PC-3 (cell line): ENCODE measurements around the gene ZNF841. TPM values are rescaled to one million over a fixed set of nuclear protein-coding genes. Genes with fewer than 3 reads are reported as not detected.

Source experiments
- ATAC-seq: fragments of 200-7000 bp; cut with Tn5 transposase; 2 replicates; pipeline ENCODE4 v1.9.1; 2020; ENCODE audit warnings: mild to moderate bottlenecking, moderate library complexity
- BruUV-seq: library from RNA; stranded (reverse); fragments of 400-500 nt; replicated peaks from 2 replicates; lab custom pipeline; 2021; lab: Mats Ljungman, UMichigan
- CTCF ChIA-PET: fragments of 300-600 bp; sonication (Branson Sonifier 250); formaldehyde crosslinking; loops from one replicate; lab custom pipeline; 2022; ENCODE audit warnings: antibody characterized with exemption; lab: Charles Lee
- POLR2A ChIA-PET: fragments of 300-600 bp; sonication (Branson Sonifier 250); formaldehyde crosslinking; loops from one replicate; lab custom pipeline; 2022; ENCODE audit warnings: antibody characterized with exemption; ENCODE audit not compliant: unreplicated experiment; lab: Charles Lee
- DNase-seq: peaks from one replicate; pipeline ENCODE4 v3.0.0-alpha.2; 2015
- H2AFZ ChIP-seq: fragments of 300-600 bp; sonication (generic); 2 replicates; pipeline ENCODE4 v1.6.0; 2016; ENCODE audit warnings: antibody characterized with exemption, low read length
- H3F3A ChIP-seq: fragments of 300-600 bp; sonication (generic); one replicate; pipeline ENCODE4 v1.6.0; 2017; ENCODE audit warnings: antibody characterized with exemption, low read length, control low read depth, mild to moderate bottlenecking; ENCODE audit not compliant: unreplicated experiment
- H3K27ac ChIP-seq: fragments of 300-600 bp; sonication (generic); 2 replicates; pipeline ENCODE4 v1.5.1; 2016; ENCODE audit warnings: mild to moderate bottlenecking, low read length
- H3K27me3 ChIP-seq: fragments of 300-600 bp; sonication (generic); 2 replicates; pipeline ENCODE4 v1.6.1; 2016; ENCODE audit warnings: low read length, mixed read lengths
- H3K36me3 ChIP-seq: fragments of 300-600 bp; sonication (generic); 2 replicates; pipeline ENCODE4 v1.6.1; 2016; ENCODE audit warnings: low read depth, mixed run types, low read length, mixed read lengths
- H3K4me1 ChIP-seq: fragments of 300-600 bp; sonication (generic); 2 replicates; pipeline ENCODE4 v1.5.1; 2016; ENCODE audit warnings: low read length; ENCODE audit not compliant: insufficient read depth
- H3K4me2 ChIP-seq: fragments of 300-600 bp; sonication (generic); 2 replicates; pipeline ENCODE4 v1.6.0; 2016; ENCODE audit warnings: low read length
- H3K4me3 ChIP-seq: fragments of 300-600 bp; sonication (generic); 2 replicates; pipeline ENCODE4 v1.5.1; 2016; ENCODE audit warnings: mild to moderate bottlenecking, low read length, mixed read lengths
- H3K79me2 ChIP-seq: fragments of 300-600 bp; sonication (generic); 2 replicates; pipeline ENCODE4 v1.6.1; 2017; ENCODE audit warnings: low read length, mixed read lengths
- H3K9ac ChIP-seq: fragments of 300-600 bp; sonication (generic); 2 replicates; pipeline ENCODE4 v1.6.0; 2016; ENCODE audit warnings: mild to moderate bottlenecking, low read length
- H3K9me2 ChIP-seq: fragments of 300-600 bp; sonication (generic); replicated peaks from 2 replicates; pipeline ENCODE4 v1.6.1; 2016; ENCODE audit warnings: mixed run types, low read length, mixed read lengths
- H3K9me3 ChIP-seq: fragments of 300-600 bp; sonication (generic); 2 replicates; pipeline ENCODE4 v1.6.1; 2016; ENCODE audit warnings: low read length, mixed read lengths
- H4K20me1 ChIP-seq: fragments of 300-600 bp; sonication (generic); 2 replicates; pipeline ENCODE4 v1.6.1; 2016; ENCODE audit warnings: low read length, mixed read lengths
- EZH2 ChIP-seq: fragments of 300-600 bp; sonication (generic); IDR thresholded peaks from one replicate; pipeline ENCODE4 v1.6.1; 2017; ENCODE audit warnings: antibody characterized with exemption, mild to moderate bottlenecking, low read length; ENCODE audit not compliant: unreplicated experiment
- EZH2phosphoT487 ChIP-seq: fragments of 300-600 bp; sonication (generic); IDR thresholded peaks from 2 replicates; pipeline ENCODE4 v1.6.1; 2018; ENCODE audit warnings: mild to moderate bottlenecking, antibody characterized with exemption, low read length, borderline replicate concordance
- intact Hi-C: fragments of 100-400 bp; cut with micrococcal nuclease; formaldehyde crosslinking; loops from 2 replicates; pipeline ENCODE4 v1.9.0; 2023
- total RNA-seq: library from RNA; depleted of rRNA; stranded (reverse); fragments of >200 nt; gene quantifications from 2 replicates; pipeline ENCODE4 v1.2.3, GENCODE V29; 2014
- TF ChIP-seq, protein P1 (sequence below): fragments of 300-600 bp; sonication (generic); conservative IDR thresholded peaks from 2 replicates; pipeline ENCODE4 v1.5.1; 2017; ENCODE audit warnings: antibody characterized with exemption, low read depth, mild to moderate bottlenecking, low read length

ZNF841 gene
- total RNA-seq, 1 experiment from 2014 or later = 11.6 TPM

DNA sequence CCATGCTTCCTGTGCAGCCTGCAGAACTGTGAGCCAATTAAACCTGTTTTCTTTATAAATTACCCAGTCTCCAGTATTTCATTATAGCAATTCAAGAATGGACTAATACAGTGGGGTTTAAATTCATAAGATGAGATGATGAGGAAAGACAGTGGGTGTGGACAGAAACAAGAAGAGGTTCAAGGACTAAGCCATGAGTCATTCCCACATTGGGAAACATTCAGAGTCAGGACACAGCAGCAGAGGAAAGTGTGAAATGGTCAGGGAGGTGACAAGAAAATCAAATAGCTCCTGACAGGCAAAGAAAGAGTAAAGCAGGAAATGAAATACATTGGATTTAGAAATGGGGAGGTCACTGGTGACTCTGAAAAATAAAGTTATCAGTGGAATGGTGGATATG, 9.1 kb downstream of the ZNF841 start:
- H3K4me3 ChIP-seq = no peak overlapping the region
- no peaks in the 10 kb centered on the region for H3K9me2 ChIP-seq
- BruUV-seq = no TSS peak
- CTCF ChIA-PET = no interaction called here
- no peak overlapping the region for H3K9ac ChIP-seq
- no peaks in the 10 kb centered on the region for H3K4me1 ChIP-seq
- TF ChIP-seq EZH2 (no peak), EZH2phosphoT487 (no peak)
- TF ChIP-seq, protein P1, sequence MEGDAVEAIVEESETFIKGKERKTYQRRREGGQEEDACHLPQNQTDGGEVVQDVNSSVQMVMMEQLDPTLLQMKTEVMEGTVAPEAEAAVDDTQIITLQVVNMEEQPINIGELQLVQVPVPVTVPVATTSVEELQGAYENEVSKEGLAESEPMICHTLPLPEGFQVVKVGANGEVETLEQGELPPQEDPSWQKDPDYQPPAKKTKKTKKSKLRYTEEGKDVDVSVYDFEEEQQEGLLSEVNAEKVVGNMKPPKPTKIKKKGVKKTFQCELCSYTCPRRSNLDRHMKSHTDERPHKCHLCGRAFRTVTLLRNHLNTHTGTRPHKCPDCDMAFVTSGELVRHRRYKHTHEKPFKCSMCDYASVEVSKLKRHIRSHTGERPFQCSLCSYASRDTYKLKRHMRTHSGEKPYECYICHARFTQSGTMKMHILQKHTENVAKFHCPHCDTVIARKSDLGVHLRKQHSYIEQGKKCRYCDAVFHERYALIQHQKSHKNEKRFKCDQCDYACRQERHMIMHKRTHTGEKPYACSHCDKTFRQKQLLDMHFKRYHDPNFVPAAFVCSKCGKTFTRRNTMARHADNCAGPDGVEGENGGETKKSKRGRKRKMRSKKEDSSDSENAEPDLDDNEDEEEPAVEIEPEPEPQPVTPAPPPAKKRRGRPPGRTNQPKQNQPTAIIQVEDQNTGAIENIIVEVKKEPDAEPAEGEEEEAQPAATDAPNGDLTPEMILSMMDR = no peak
- H2AFZ ChIP-seq = no peak overlapping the region
- intact Hi-C loops = no loop called here
- DNase-seq (no peak), ATAC-seq (no peak)
- H3K9me3 ChIP-seq = peaks cover 86% of the 10 kb centered on the region
- no peaks in the 10 kb centered on the region for H4K20me1 ChIP-seq
- peaks cover 97% of the 10 kb centered on the region for H3K36me3 ChIP-seq
- no peaks in the 10 kb centered on the region for H3F3A ChIP-seq
- H3K4me2 ChIP-seq = no peak overlapping the region
- H3K27ac ChIP-seq = no peak overlapping the region
- POLR2A ChIA-PET = no interaction called here
- H3K27me3 ChIP-seq = no peaks in the 10 kb centered on the region
- H3K79me2 ChIP-seq = peaks cover 9% of the 10 kb centered on the region

DNA sequence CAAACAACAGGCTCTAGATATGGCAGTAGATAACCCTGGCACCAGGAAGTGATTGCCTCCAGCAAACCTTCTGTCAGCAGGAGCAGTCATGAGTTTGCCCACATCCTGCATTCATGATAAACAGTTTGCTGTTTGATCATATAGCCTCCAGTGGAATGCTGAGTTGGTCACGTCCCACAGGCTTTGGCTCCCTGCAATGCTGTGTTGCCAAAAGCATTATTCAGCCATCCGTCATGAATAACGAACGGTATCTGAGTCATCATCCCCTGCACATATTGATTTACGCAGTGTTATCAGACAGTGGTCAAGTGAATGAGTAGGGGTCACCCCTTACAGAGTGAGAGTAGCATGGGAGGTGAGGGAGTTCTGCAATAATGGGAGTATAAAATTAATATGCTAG, 25.1 kb downstream of the ZNF841 start:
- H3K36me3 ChIP-seq = peaks cover 99% of the 10 kb centered on the region
- no peak overlapping the region; the same call in 1 of the 2 replicates for H3K27ac ChIP-seq
- H3K9me3 ChIP-seq = peaks cover 85% of the 10 kb centered on the region
- TF ChIP-seq EZH2 (no peak), EZH2phosphoT487 (no peak)
- TF ChIP-seq, protein P1 = no peak
- DNase-seq = peak; percentile 63
- intact Hi-C loops = no loop called here
- CTCF ChIA-PET = no interaction called here
- H3K27me3 ChIP-seq = no peaks in the 10 kb centered on the region
- no peaks in the 10 kb centered on the region for H3K79me2 ChIP-seq
- no TSS peak for BruUV-seq
- H3K9ac ChIP-seq = no peak overlapping the region
- no peak overlapping the region; the same call in 1 of the 2 replicates for H3K4me3 ChIP-seq
- ATAC-seq = peak; percentile 40
- no peaks in the 10 kb centered on the region for H3K9me2 ChIP-seq
- H3K4me2 ChIP-seq = no peak overlapping the region
- no peaks in the 10 kb centered on the region for H3K4me1 ChIP-seq
- no peak overlapping the region for H2AFZ ChIP-seq
- POLR2A ChIA-PET = no interaction called here
- no peaks in the 10 kb centered on the region for H4K20me1 ChIP-seq
- no peaks in the 10 kb centered on the region for H3F3A ChIP-seq

DNA sequence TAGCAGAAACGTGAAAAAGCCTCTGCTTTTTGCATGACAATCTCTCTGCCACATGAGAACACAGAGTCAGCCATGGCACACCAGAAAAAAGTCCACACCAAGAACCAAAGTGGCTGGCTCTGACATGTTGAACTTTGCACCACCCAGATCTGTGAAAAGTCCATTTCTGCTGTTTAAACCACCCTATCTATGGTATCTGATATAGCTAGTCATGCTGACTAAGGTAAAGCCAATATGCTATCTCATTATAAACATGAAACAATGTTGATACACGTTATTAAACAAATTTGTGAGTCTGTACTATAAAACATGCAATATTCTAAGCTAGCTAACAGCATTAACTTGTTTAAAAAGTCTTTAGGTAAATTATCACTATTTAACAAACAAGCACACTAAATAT, 25.9 kb downstream of the ZNF841 start:
- ChIA-PET POLR2A (no interaction called here), CTCF (no interaction called here)
- Histone ChIP-seq H3K9ac (no peak overlapping the region), H3K27ac (no peak overlapping the region), H3K27me3 (no peaks in the 10 kb centered on the region), H3K4me1 (no peaks in the 10 kb centered on the region), H3K9me2 (no peaks in the 10 kb centered on the region), H3K79me2 (no peaks in the 10 kb centered on the region), H3K4me2 (no peak overlapping the region), H3K36me3 (peaks cover 99% of the 10 kb centered on the region), H3K9me3 (peaks cover 85% of the 10 kb centered on the region), H3K4me3 (peak overlapping the region; percentile 23; the same call in 1 of the 2 replicates), H2AFZ (no peak overlapping the region), H3F3A (no peaks in the 10 kb centered on the region), H4K20me1 (no peaks in the 10 kb centered on the region)
- DNase-seq = no peak
- intact Hi-C loops = no loop called here
- ATAC-seq = no peak
- no TSS peak for BruUV-seq
- TF ChIP-seq, protein P1 = no peak
- TF ChIP-seq EZH2 (no peak), EZH2phosphoT487 (no peak)
